Neural crest cell (in vitro differentiated cells): Measurements from ENCODE around the gene RPS24. TPM values are rescaled to one million over a fixed set of nuclear protein-coding genes. Genes with fewer than 3 reads are reported as not detected.
"Not testable (repeated sequence)": the region's sequence is repeated elsewhere in the genome, so short reads cannot be mapped to it uniquely, and the experiment has no call there.

Experiments used
- DNase-seq: peaks from one replicate; pipeline ENCODE4 v3.0.0; 2021; ENCODE audit warnings: low read depth, mixed read lengths, low spot score
- H3K27ac Mint-ChIP-seq: one replicate; pipeline ENCODE4 v1.8.0; 2021; ENCODE audit warnings: mild to moderate bottlenecking, mixed read lengths; ENCODE audit not compliant: unreplicated experiment
- H3K27me3 Mint-ChIP-seq: 2 replicates; pipeline ENCODE4 v1.8.0; 2021; ENCODE audit warnings: low read depth, mild to moderate bottlenecking, mixed read lengths
- H3K36me3 Mint-ChIP-seq: 2 replicates; pipeline ENCODE4 v1.8.0; 2021; ENCODE audit warnings: low read depth, mild to moderate bottlenecking, mixed read lengths
- H3K4me1 Mint-ChIP-seq: 2 replicates; pipeline ENCODE4 v1.8.0; 2021; ENCODE audit warnings: mixed read lengths
- H3K4me3 Mint-ChIP-seq: one replicate; pipeline ENCODE4 v1.8.0; 2021; ENCODE audit warnings: mild to moderate bottlenecking, mixed read lengths
- H3K9me3 Mint-ChIP-seq: 2 replicates; pipeline ENCODE4 v1.8.0; 2021; ENCODE audit warnings: mixed read lengths
- total RNA-seq: library from RNA; stranded (reverse); gene quantifications from 2 replicates; pipeline ENCODE4 v1.2.1, GENCODE V29; 2021
- TF ChIP-seq, protein P1 (sequence below): fragments of 200-600 bp; sonication (generic); conservative IDR thresholded peaks from 2 replicates; pipeline ENCODE4 v1.5.0; 2021; ENCODE audit warnings: antibody characterized with exemption, mild to moderate bottlenecking

RPS24 gene
- total RNA-seq, 1 donor from 2014 or later = 1,546 TPM

DNA sequence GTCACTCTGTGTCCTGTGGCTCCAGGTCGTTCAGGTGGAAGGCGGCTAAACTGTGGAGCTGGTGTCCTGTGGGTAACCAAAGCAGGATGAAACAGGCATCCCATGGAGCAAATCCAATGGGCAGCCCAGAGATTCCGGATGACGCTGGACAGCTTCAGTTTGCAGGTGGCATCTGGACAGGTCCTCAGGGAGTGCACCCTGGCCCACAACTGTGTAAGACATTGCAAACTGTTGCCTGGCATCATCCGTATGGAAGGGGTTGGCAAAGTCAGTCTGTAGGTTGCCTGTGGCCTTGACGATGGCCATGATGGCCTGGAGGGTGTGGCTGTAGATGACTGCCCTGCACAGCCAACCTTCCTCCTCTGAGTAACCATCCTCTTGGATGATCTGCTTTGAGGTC lies 35.5 kb downstream of the RPS24 start:
- Mint-ChIP-seq H3K4me3 (no peak overlapping the region), H3K4me1 (peaks cover 17% of the 10 kb centered on the region), H3K9me3 (peaks cover 2% of the 10 kb centered on the region), H3K36me3 (peaks cover 2% of the 10 kb centered on the region), H3K27me3 (no peaks in the 10 kb centered on the region), H3K27ac (no peak overlapping the region)
- no peak for DNase-seq
- TF ChIP-seq, protein P1, sequence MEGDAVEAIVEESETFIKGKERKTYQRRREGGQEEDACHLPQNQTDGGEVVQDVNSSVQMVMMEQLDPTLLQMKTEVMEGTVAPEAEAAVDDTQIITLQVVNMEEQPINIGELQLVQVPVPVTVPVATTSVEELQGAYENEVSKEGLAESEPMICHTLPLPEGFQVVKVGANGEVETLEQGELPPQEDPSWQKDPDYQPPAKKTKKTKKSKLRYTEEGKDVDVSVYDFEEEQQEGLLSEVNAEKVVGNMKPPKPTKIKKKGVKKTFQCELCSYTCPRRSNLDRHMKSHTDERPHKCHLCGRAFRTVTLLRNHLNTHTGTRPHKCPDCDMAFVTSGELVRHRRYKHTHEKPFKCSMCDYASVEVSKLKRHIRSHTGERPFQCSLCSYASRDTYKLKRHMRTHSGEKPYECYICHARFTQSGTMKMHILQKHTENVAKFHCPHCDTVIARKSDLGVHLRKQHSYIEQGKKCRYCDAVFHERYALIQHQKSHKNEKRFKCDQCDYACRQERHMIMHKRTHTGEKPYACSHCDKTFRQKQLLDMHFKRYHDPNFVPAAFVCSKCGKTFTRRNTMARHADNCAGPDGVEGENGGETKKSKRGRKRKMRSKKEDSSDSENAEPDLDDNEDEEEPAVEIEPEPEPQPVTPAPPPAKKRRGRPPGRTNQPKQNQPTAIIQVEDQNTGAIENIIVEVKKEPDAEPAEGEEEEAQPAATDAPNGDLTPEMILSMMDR = no peak

GRCh38 chr10:78070064-78070463 lies 36.4 kb downstream of the RPS24 start:
- H3K4me1 Mint-ChIP-seq = peaks cover 20% of the 10 kb centered on the region
- not testable (repeated sequence) for DNase-seq, H3K36me3 Mint-ChIP-seq, H3K9me3 Mint-ChIP-seq, H3K27ac Mint-ChIP-seq, H3K4me3 Mint-ChIP-seq, H3K27me3 Mint-ChIP-seq

- H3K27ac Mint-ChIP-seq = peak overlapping the region; percentile 46
- H3K9me3 Mint-ChIP-seq = peaks cover 5% of the 10 kb centered on the region
- peaks cover 4% of the 10 kb centered on the region for H3K36me3 Mint-ChIP-seq
- no peaks in the 10 kb centered on the region for H3K27me3 Mint-ChIP-seq
- H3K4me3 Mint-ChIP-seq = no peak overlapping the region
- peaks cover 17% of the 10 kb centered on the region for H3K4me1 Mint-ChIP-seq
- TF ChIP-seq, protein P1 = no peak
- no peak for DNase-seq
Measured at GRCh38 chr10:78070726-78071125, 37.1 kb downstream of the RPS24 start.

- no peak for DNase-seq
- Mint-ChIP-seq H3K27me3 (no peaks in the 10 kb centered on the region), H3K9me3 (peaks cover 5% of the 10 kb centered on the region), H3K36me3 (peaks cover 4% of the 10 kb centered on the region), H3K27ac (no peak overlapping the region), H3K4me3 (no peak overlapping the region), H3K4me1 (peaks cover 14% of the 10 kb centered on the region)
- TF ChIP-seq, protein P1 = no peak
Measured at GRCh38 chr10:78071140-78071856, 37.6 kb downstream of the RPS24 start.

GRCh38 chr10:78071857-78072179 lies 38.2 kb downstream of the RPS24 start:
- TF ChIP-seq, protein P1 = no peak
- H3K4me1 Mint-ChIP-seq = peaks cover 9% of the 10 kb centered on the region
- H3K36me3 Mint-ChIP-seq = peaks cover 4% of the 10 kb centered on the region
- no peak overlapping the region for H3K27ac Mint-ChIP-seq
- H3K9me3 Mint-ChIP-seq = peaks cover 5% of the 10 kb centered on the region
- no peak for DNase-seq
- H3K27me3 Mint-ChIP-seq = no peaks in the 10 kb centered on the region
- no peak overlapping the region for H3K4me3 Mint-ChIP-seq

DNA sequence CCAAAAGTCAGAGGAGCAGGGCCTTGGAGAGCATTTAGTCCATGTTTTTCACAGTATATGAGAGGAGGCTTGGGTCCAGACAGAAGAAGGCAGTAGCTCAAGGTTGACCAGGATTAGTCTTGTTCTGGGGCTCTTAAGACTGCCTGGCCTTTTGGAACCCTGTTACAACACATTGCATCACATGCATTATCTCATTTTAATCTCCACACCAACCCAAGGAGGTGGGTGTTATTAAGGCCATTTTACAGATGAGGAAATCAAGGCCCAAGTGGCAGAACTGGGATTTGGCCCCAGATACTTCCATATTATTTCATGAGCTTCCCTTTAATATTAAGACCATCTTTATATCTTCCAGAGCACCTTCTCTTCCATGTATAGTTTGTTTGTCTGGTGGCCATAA lies 38.8 kb downstream of the RPS24 start:
- Mint-ChIP-seq H3K27me3 (no peaks in the 10 kb centered on the region), H3K27ac (no peak overlapping the region), H3K4me1 (peaks cover 4% of the 10 kb centered on the region), H3K9me3 (peaks cover 5% of the 10 kb centered on the region), H3K36me3 (peaks cover 4% of the 10 kb centered on the region), H3K4me3 (no peak overlapping the region)
- TF ChIP-seq, protein P1 = no peak
- no peak for DNase-seq

DNA sequence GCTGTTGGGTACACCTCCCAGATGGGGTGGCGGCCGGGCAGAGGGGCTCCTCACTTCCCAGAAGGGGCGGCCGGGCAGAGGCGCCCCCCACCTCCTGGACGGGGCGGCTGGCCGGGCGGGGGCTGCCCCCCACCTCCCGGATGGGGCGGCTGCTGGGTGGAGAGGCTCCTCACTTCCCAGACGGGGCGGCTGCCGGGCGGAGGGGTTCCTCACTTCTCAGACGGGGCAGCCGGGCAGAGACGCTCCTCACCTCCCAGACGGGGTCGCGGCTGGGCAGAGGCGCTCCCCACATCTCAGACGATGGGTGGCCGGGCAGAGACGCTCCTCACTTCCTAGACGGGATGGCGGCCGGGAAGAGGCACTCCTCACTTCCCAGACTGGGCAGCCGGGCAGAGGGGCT lies 42.1 kb downstream of the RPS24 start:
- H3K36me3 Mint-ChIP-seq, H3K27me3 Mint-ChIP-seq, H3K4me1 Mint-ChIP-seq, DNase-seq, H3K4me3 Mint-ChIP-seq, H3K9me3 Mint-ChIP-seq, H3K27ac Mint-ChIP-seq: not testable (repeated sequence)
